Myocyte (in vitro differentiated cells): ENCODE results near the gene EPB41. TPM values are rescaled to one million over a fixed set of nuclear protein-coding genes. Genes with fewer than 3 reads are reported as not detected.
A peak's percentile ranks its signal among the peaks of the same experiment; 100 is the strongest.

Experiments
- DNase-seq: peaks from one replicate; pipeline ENCODE4 v3.0.0-alpha.2; 2012; ENCODE audit warnings: low read depth
- total RNA-seq: library from RNA; depleted of rRNA; stranded (reverse); fragments of >200 nt; gene quantifications from 2 replicates; pipeline ENCODE4 v1.2.3, GENCODE V29; 2014

The EPB41 gene
- total RNA-seq, 1 donor from 2014 or later: 0.32 TPM

DNA sequence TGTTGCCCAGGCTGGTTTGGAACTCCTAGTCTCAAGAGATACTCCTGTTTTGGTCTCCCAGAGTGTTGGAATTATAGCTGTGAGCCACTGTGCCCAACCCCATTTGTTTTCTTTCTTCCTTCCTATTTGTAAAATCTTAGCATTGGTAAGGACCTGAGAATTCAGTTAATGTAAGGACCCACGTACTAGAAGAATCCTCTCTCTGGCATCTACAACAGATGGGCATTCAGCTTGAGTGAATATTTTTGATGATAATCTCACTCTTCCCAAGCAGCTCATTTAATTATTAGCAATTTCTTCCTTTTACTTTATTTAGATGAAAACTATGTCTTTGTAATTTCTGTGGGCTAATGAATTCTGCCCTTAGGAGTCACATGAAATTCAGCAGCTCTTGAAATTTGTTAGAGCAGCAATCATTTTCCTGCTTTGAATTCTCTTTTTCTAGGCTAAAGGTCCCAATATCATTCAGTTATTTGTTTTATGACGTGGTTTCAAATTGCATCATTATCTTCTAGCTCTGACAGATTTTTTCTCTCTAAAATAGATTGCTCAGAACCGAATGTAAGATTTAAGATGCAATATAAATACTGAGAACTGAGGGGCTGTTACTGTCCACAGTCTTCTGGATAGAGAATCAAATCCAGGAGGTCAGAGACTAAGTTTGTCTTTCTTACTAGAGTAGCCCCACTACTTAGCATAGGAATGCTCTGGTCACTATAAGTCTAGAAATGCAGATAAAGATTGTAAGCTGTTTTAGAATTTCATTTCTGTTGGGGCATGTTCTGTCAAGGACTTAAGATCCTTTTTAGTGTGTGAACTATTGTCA lies 59.4 kb downstream of the EPB41 start:
- DNase-seq: no peak

DNA sequence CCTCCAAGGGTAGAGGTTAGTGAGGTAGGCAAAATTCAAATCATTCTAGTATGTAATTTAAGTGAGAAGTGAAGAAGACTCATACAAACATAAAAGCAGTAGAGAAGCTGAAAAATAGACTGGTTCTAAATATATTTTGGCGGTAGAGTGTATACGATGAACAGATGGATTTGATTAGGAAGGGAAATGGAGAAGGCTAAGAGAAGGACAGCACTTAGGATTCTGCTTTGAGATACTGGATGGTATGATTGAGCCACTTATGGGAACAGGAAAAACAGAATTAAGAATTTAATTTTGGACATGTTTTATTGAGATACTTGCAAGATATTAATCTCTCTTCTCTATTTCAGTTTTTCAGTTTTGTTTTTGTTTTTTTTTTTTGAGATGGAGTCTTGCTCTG lies 60.1 kb downstream of the EPB41 start:
- no peak for DNase-seq

DNA sequence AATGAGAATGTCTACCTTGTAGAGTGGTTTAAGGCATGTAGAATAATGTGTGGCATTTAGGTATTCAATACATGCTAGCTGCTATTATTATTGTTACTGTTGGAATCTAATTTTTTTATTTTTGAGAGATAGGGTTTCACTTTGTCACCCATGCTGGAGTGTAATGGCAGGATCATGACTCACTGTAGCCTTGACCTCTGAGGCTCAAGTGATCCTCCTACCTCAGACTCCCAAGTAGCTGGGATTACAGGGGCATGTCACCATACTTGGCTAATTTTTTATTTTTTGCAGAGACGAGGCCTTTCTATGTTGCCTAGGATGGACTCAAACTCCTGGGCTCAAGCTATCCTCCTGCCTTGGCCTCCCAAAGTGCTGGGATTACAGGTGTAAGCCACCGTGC lies 61.9 kb downstream of the EPB41 start:
- no peak for DNase-seq

DNA sequence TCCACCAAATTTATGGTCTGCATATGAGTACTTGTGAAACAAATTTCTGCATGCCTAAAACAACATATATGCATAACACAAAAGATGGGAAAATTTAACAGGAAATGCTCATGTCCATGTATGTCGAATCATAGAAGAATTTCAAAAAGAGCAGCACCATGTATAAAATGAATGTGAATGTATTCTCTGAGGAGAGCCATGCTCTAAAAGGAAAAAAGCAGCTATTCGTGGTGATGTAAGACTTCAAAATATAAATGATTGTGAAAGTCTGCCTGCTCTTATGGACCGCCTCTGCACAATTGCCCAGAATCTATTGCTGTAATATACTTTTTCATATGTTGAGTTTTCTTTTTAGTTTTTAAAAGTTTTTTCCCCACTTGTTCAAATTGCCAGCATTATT lies 66.8 kb downstream of the EPB41 start:
- DNase-seq: no peak

DNA sequence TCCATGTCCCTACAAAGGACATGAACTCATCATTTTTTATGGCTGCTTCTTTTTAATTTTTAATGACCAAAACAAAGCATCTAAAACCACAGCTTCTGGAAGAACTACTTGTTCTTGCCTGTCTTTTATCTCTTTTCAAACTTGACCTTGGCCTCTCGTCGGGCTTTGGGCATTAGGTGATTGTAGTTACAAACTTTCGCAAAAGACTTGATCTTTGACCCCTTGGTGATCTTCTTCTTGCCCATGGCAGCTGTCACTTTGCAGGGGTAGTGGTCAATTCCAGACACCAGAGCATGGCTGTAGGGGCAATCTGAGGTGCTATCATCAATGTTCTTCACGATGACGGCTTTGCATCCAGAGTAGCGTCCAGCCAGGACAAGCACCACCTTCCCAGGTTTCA lies 67.8 kb downstream of the EPB41 start:
- no peak for DNase-seq

DNA sequence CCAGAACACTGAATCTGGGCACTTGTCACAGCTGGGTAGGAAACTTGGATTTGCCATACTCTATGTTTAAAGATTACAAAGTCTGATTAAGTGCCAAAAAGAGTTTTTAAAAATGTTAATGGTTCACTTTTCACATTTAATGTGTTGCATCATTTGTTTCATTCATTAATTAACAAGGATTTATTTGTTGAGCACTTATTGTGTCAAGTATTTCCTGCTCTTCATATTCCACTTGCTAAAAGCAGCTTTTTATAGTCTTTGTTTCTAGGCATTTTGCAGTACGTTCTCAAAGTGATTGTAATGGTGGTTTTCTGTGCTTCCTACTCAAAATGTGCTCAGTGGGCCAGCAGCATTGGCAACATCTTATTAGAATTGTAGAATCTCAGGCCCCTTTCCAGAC lies 68.7 kb downstream of the EPB41 start:
- no peak for DNase-seq

DNA sequence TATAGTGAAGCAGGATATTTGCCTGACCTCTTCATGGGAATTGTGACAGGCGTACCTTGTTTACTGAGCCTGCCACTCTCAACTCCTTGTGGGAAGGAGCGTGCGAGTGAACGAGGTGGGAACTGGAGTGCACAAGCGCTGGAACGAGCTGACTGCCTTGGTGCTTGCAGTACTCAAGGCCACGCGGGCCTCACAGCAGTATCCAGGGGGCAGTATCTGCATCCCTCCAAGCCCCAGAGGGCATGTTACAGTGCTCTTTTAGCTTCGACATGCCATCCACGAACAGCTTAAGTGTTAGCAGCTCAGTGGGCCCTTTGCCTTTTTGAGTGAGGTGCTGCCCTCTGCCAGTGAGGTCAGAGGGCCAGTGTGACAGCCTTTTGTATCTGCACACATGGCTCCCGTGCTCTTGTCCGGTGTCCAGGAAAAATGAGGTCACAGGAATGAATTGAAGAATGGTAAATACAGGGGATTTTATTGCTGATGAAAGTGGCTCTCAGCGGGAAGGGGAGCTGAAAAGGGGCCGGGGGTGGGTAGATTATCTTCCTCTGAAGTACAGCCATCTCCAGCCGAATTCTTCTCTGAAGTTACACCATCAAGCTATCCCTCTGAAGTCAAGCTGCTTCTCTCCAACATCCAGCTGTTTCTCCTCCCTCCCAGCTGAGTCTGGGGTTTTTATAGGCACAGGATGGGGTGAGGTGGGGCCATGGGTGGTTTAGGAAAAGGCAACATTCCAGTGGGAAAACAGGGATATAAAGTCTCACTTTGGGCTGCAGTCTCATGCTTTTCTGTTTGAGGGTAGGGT lies 69.3 kb downstream of the EPB41 start:
- DNase-seq: no peak

DNA sequence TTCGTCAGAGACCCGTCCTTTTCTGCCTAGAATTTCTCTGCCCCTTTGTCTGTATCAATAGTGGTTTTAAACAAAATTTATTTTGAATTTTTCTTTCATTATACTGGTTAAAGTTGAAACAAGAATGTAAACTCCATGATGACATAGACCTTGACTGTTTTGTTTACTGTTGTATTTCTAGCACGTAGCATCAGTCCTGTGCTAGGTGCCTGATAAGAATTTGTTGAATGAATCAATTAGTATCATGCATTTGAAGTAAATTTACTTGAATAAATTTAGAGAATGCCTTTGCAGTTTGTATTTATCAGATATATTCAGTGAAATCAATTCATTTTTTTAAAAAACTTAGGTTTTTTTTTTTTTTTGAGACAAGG lies 69.9 kb downstream of the EPB41 start:
- no peak for DNase-seq

DNA sequence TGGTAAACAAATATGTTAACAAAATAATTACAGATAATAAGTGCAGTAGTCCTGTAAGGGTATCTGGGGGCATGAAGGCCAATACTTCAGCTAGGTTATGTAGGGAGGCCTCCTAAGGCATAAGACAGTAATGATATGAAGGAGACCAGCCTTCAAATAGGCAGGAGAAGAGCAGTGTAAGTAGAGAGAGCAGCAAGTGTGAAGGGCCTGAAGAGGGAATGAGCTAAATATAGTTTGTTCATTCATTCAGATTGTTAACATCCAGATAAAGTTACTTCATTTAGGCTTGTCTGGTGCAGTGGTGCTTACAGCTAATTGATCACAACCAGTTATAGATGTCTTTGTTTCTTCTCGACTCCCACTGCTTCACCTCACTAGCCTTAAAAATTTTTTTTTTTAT lies 71.1 kb downstream of the EPB41 start:
- no peak for DNase-seq

DNA sequence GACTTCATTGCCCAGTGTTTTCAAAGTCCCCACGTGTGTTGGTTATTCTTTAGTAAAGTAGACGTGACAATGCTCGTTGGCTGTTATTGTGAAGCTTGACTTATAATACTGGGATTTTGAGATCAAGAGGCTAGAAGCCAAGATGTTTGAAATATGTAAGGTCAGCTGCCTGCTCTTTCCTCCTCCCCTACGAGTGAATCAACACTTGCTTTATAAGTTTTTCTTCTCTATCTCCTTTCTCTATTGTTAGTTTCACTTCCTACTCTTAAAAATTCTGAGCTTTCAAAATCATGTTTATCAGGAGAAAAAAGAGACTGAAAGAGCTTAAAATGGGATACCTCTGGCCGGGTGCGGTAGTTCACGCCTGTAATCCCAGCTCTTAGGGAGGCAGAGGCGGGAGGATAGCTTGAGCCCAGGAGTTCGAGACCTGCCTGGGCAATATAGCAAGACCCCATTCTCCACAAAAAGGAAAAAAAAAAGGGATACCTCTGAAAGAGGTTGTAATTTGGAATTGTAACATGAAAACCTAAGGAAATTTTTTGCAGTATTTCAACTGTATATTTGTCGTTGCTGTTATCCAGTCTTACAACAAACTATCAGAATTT lies 72.0 kb downstream of the EPB41 start:
- DNase-seq: no peak

DNA sequence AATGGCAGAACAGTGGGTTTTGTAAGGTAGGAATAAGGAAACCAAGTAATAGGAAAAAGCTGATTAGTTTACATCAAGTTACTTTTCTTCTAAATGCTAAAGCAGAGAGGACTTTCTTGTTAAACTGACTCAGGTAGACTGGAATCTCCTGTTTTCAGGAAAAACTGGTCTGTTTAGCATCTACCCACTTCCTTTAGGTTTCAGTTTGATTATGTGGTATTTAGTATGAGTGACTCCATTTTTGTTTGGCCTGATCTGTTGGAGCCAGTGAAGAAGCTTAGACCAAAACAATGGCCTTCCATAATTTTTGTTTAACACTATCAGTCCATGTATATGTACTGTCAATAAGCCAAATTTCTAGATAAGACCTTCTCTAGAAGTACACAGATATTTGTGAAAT lies 88.4 kb downstream of the EPB41 start:
- DNase-seq: no peak

DNA sequence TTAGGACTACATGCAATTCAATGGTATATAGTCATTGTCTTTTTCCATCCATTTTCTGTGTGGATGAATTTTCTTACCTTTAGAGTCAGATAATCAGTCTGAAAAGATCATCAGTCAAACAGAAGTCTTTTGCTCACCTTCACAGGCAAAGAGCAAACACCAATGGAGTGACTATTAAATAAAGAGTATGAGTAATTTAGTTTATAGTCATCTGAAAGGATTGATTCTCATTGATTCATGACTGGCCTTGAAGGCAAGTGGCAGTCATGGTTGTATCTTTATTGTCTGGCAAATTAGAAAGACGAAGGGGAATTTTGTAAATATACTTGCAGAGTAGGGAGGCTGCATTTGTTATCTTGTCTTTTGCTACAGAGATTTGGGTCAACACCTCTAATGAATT lies 89.9 kb downstream of the EPB41 start:
- DNase-seq: no peak

DNA sequence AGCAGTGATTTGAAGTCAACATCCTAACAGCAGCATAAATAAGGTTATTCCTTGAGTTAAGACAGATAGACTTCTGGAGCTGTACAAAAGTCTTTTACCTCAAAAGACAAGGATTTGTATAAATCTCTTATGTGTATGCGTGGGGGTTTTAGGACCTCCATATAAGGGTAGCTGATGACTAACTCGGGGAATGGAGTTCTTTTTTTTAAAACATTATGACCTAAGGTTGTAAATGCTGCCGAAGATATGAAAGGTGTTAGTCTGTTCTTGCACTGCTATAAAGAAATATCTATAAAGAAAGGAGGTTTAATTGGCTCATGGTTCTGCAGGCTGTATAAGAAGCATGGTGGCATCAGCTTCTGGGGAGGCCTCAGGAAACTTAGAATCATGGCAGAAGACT lies 90.4 kb downstream of the EPB41 start:
- DNase-seq: no peak

DNA sequence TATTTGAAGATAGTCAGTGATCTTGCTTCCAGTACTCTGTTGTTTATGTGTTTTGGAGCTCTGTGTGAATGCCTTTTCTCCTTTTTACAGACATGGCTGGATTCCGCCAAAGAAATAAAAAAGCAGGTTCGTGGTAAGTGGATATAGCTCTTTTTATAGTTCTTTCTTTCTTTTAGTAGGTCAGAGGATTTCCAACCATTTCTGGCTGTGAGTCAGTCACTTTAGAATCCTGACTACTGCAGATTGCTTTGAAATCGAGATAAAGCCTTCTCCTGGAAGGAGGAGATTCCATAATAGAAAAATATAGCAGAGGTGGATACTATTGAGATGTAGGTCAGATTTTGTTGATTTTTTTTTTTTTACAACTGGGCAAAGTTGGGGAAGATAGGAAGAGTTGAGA lies 97.4 kb downstream of the EPB41 start:
- DNase-seq: no peak

DNA sequence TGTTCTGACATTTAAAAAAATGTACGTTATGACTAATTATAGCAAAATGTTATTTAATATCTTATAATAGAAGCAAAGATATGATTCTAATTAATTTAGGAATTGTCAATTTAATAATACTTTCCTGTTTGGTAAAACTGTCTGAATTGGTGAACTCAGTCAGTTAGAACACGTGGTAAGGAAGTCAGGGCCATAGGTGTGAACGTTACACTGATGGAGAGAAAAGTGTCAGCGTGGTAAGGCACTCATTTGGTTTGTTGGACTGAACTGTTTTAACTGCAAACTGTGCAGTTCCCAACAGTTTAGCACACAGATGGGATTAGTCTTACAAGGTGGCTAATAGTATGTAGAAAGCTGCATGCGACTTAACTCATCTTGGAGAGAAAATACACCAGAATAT lies 102.9 kb downstream of the EPB41 start:
- no peak for DNase-seq

DNA sequence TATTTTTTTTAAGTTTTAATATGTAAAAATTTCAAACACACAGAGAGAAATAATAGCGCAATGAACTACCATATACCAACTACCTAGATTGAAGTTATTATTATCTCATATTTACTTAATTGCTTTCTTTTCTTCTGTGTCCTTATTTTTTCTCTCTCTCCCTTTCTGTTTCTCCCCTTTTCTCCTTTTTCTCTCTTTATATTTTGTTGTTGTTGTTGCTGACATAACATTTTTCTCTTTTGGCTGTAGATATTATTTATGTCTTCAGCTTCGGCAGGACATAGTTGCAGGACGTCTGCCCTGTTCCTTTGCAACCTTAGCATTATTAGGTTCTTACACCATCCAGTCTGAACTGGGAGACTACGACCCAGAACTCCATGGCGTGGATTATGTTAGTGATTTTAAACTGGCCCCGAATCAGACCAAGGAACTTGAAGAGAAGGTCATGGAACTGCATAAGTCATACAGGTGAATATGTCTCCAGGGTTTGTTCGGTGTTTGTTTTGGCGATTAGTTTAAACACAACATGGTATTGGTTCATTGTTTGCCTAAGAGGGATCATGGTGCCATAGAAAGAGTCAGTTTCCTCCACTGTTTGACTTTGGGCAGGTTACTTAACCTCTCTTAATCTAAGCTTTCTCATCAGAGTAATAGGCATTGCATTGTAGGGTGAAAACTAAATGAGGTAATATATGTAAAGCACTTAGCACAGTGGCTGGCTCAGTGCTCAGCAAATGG lies 103.8 kb downstream of the EPB41 start:
- DNase-seq: no peak

DNA sequence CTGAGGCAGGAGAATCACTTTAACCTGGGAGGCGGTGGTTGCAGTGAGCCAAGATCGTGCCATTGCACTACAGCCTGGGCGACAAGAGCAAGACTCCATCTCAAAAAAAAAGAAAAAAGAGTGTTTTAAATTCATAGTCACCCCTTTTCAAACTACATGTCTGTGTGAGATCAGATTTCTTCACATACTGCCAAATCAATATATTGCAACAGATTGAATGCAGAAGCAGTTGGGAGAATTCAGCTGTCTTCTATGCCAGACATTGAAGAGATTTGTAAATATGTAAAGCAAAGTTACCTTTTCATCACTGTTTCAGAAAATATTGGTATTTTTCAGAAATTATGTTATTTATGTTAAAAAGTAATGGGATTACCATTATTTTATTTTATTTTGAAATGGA lies 108.3 kb downstream of the EPB41 start:
- DNase-seq: no peak

DNA sequence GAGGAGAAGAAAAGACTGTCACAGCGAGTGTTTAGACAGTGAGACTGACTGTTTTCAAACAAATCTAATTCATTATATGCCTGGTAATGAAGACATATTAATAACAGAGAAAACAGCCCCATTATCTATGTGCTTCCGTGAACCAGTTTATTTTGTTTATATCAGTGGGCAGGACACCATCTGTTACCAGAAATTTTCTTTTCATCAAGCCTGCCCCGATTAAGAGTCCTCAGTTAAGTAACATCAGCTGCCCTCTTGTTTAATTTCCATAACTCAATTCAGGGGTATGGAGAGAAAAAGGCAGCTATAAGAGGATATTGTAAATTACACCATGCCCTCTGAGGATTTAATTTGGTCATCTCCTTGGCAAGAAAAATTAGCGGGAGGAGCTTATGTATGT lies 115.3 kb downstream of the EPB41 start:
- no peak for DNase-seq

DNA sequence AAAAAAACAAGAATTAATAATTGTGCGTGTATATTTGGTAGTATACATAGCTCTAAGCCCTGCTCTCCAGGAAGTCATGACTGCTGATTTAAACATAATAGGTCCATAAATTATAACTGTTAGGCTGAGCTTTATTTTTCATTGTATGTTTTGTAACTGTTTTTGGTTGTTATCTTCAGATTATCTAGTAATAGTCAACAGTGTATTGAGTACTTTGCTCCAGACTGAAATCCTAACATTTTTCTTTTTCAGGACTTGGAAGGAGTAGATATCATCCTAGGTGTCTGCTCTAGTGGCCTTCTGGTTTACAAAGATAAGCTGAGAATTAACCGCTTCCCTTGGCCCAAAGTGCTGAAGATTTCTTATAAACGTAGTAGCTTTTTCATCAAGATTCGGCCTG lies 118.5 kb downstream of the EPB41 start:
- DNase-seq: no peak

DNA sequence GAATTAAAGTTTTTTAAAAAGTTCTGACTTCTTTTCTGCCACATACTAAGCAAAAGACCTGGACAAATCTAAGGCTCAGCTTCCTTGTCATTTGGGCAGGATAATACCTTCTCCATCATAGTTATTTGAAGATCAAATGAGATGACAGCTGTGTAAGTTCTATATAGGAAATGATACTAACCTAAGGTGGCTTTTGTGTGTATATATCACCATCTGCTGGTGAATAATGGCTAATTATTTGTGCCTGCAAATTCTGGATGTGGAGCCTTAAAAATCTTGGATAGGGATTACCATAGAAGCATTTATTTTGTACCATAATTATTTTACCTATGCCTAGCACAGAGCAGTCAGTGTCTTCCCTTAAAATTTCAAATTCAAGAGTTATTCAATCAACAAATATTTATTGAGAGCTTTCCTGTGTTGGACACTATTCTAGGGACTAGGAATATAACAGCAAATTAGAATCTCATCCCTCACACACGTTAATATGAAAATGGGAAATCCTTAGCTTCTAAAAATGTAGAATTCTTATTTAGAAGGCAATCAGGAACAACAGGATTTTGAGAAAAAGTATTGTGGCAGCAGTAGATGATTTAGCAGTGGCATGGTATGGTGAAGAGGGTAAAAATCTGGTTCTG lies 119.6 kb downstream of the EPB41 start:
- peak; percentile 58 for DNase-seq

DNA sequence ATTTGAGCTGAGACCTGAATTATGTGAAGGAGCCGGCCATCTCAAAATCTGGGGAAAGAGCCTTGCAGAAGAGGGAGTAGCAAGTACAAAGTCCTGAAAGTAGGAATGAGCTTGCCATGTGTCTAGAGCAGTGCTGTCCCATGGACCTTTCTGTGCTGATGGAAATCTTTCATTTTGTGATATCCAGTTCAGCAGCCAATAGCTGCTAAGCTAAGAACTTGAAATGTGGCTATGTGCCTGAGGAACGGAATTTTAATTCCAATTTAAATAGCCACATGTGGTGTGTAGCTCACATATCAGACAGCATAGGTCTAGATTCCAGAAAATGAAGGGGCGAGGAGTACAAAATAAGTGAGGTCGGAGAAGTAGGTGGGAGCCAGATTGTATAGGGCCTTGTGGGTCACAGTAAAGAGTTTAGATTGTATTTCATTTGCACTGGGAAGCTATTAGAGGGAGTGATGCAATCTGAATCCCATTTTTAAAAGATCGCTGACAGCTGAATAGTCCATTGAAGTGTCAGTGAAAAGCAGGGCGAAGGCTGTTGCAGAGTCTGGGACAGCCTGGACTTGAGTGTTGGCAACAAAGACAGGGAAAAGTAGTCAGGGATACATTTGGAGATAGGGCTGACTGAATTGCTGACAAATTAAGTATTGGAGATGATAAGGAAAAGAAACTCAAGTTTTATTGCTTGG lies 129.1 kb downstream of the EPB41 start:
- DNase-seq: peak; percentile 7
